H9 (cell line): ENCODE results near the gene ZNF79. TPM values are rescaled to one million over a fixed set of nuclear protein-coding genes. Genes with fewer than 3 reads are reported as not detected.

Experiments used
- DNase-seq: peaks from one replicate; pipeline ENCODE4 v3.0.0-alpha.2; 2017
- H2AFZ ChIP-seq: one replicate; pipeline ENCODE4 v1.6.1; 2013; ENCODE audit warnings: mild to moderate bottlenecking, low read length, control low read depth, moderate library complexity
- H2AK5ac ChIP-seq: 2 replicates; pipeline ENCODE4 v1.6.1; 2013; ENCODE audit warnings: low read length, control low read depth, mixed read lengths; ENCODE audit not compliant: insufficient read length
- H2BK120ac ChIP-seq: one replicate; pipeline ENCODE4 v1.6.1; 2013; ENCODE audit warnings: low read depth, mild to moderate bottlenecking, low read length, control low read depth, inconsistent platforms; ENCODE audit not compliant: poor library complexity, severe bottlenecking
- H2BK12ac ChIP-seq: 2 replicates; pipeline ENCODE4 v1.6.1; 2013; ENCODE audit warnings: low read length, control low read depth, mixed read lengths, low read depth; ENCODE audit not compliant: insufficient read length
- H2BK15ac ChIP-seq: 2 replicates; pipeline ENCODE4 v1.6.1; 2013; ENCODE audit warnings: low read depth, low read length, control low read depth
- H2BK20ac ChIP-seq: one replicate; pipeline ENCODE4 v1.6.1; 2013; ENCODE audit warnings: low read depth, mild to moderate bottlenecking, low read length, control low read depth, inconsistent platforms; ENCODE audit not compliant: poor library complexity, severe bottlenecking
- H2BK5ac ChIP-seq: 2 replicates; pipeline ENCODE4 v1.6.1; 2013; ENCODE audit warnings: low read length, control low read depth, mixed read lengths; ENCODE audit not compliant: insufficient read length
- H3K14ac ChIP-seq: 2 replicates; pipeline ENCODE4 v1.6.1; 2013; ENCODE audit warnings: low read length, control low read depth; ENCODE audit not compliant: insufficient read depth
- H3K18ac ChIP-seq: 2 replicates; pipeline ENCODE4 v1.6.1; 2013; ENCODE audit warnings: low read depth, mild to moderate bottlenecking, mixed read lengths, low read length, control low read depth; ENCODE audit not compliant: insufficient read length
- H3K23ac ChIP-seq: 2 replicates; pipeline ENCODE4 v1.6.1; 2013; ENCODE audit warnings: low read length, control low read depth, mixed read lengths, low read depth; ENCODE audit not compliant: insufficient read length
- H3K23me2 ChIP-seq: 2 replicates; pipeline ENCODE4 v1.6.1; 2013; ENCODE audit warnings: low read depth, mild to moderate bottlenecking, mixed read lengths, low read length, control low read depth; ENCODE audit not compliant: insufficient read length, poor library complexity, severe bottlenecking
- H3K27ac ChIP-seq: 2 replicates; pipeline ENCODE4 v1.5.1; 2013; ENCODE audit warnings: low read length, control low read depth, mixed read lengths, low read depth; ENCODE audit not compliant: insufficient read length
- H3K27me3 ChIP-seq: 2 replicates; pipeline ENCODE4 v1.6.1; 2013; ENCODE audit warnings: low read length, control low read depth, inconsistent platforms; ENCODE audit not compliant: insufficient read depth
- H3K4ac ChIP-seq: 2 replicates; pipeline ENCODE4 v1.6.1; 2013; ENCODE audit warnings: low read depth, mild to moderate bottlenecking, control low read depth, inconsistent platforms, low read length, moderate library complexity
- H3K4me1 ChIP-seq: 2 replicates; pipeline ENCODE4 v1.6.1; 2013; ENCODE audit warnings: low read length, control low read depth, inconsistent platforms; ENCODE audit not compliant: insufficient read depth
- H3K4me2 ChIP-seq: 2 replicates; pipeline ENCODE4 v1.6.1; 2013; ENCODE audit warnings: low read length, control low read depth, mixed read lengths; ENCODE audit not compliant: insufficient read length, insufficient read depth
- H3K56ac ChIP-seq: 2 replicates; pipeline ENCODE4 v1.6.1; 2013; ENCODE audit warnings: low read depth, mild to moderate bottlenecking, mixed read lengths, low read length, control low read depth; ENCODE audit not compliant: insufficient read length
- H3K79me1 ChIP-seq: 2 replicates; pipeline ENCODE4 v1.6.1; 2013; ENCODE audit warnings: low read depth, mild to moderate bottlenecking, moderate library complexity, low read length, control low read depth, inconsistent platforms; ENCODE audit not compliant: insufficient read depth, poor library complexity, severe bottlenecking
- H3K79me2 ChIP-seq: 2 replicates; pipeline ENCODE4 v1.6.1; 2013; ENCODE audit warnings: low read length, control low read depth, inconsistent platforms; ENCODE audit not compliant: insufficient read depth
- H3K9ac ChIP-seq: 2 replicates; pipeline ENCODE4 v1.6.1; 2013; ENCODE audit warnings: low read length, control low read depth, mixed read lengths; ENCODE audit not compliant: insufficient read length; ENCODE audit errors: extremely low read depth
- H3K9me3 ChIP-seq: one replicate; pipeline ENCODE4 v1.6.1; 2013; ENCODE audit warnings: low read depth, low read length, inconsistent platforms; ENCODE audit not compliant: control insufficient read depth
- H3T11ph ChIP-seq: one replicate; pipeline ENCODE4 v1.6.1; 2013; ENCODE audit warnings: mild to moderate bottlenecking, low read length, control low read depth, inconsistent platforms
- H4K20me1 ChIP-seq: one replicate; pipeline ENCODE4 v1.6.1; 2013; ENCODE audit not compliant: control insufficient read depth, insufficient read length, insufficient read depth
- H4K5ac ChIP-seq: 2 replicates; pipeline ENCODE4 v1.6.1; 2013; ENCODE audit warnings: low read depth, mild to moderate bottlenecking, mixed read lengths, low read length, control low read depth; ENCODE audit not compliant: insufficient read length
- H4K8ac ChIP-seq: replicated peaks from 2 replicates; pipeline ENCODE4 v1.6.1; 2013; ENCODE audit warnings: low read length, control low read depth, mixed read lengths, low read depth; ENCODE audit not compliant: insufficient read length
- H4K91ac ChIP-seq: 2 replicates; pipeline ENCODE4 v1.6.1; 2013; ENCODE audit warnings: low read depth, mild to moderate bottlenecking, moderate library complexity, mixed read lengths, low read length, control low read depth; ENCODE audit not compliant: insufficient read length
- H3K27ac Mint-ChIP-seq, 3 experiments: 2 replicates in 2 of 3; 3 replicates in 1 of 3; pipeline ENCODE4 v1.8.0; 2020 to 2021; ENCODE audit warnings: mixed read lengths in 3 of 3, mild to moderate bottlenecking in 1 of 3, moderate library complexity in 1 of 3
- H3K27me3 Mint-ChIP-seq: 2 replicates; pipeline ENCODE4 v1.8.0; 2021; ENCODE audit warnings: low read depth, mild to moderate bottlenecking, moderate library complexity, mixed read lengths
- H3K36me3 Mint-ChIP-seq, 3 experiments: 2 replicates in 2 of 3; 3 replicates in 1 of 3; pipeline ENCODE4 v1.8.0; 2020 to 2021; ENCODE audit warnings: low read depth in 3 of 3, mixed read lengths in 3 of 3; ENCODE audit not compliant: insufficient read depth in 1 of 3
- H3K4me1 Mint-ChIP-seq, 2 experiments: 2 replicates each; pipeline ENCODE4 v1.8.0; 2020; ENCODE audit warnings: mixed read lengths in 2 of 2
- H3K4me3 Mint-ChIP-seq, 2 experiments: 2 replicates in 1 of 2; 3 replicates in 1 of 2; pipeline ENCODE4 v1.8.0; 2020 to 2021; ENCODE audit warnings: mild to moderate bottlenecking in 2 of 2, mixed read lengths in 2 of 2, moderate library complexity in 1 of 2
- H3K9me3 Mint-ChIP-seq, 2 experiments: 2 replicates in 1 of 2; 3 replicates in 1 of 2; pipeline ENCODE4 v1.8.0; 2020; ENCODE audit warnings: mild to moderate bottlenecking in 2 of 2, mixed read lengths in 2 of 2, moderate library complexity in 1 of 2
- CTCF ChIP-seq: fragments of 200-600 bp; sonication (generic); conservative IDR thresholded peaks from 3 replicates; pipeline ENCODE4 v1.8.0; 2021; ENCODE audit warnings: antibody characterized with exemption, mild to moderate bottlenecking
- WGBS: extraction: QIAGEN DNeasy Blood & Tissue Kit; methylation state at CpG from one replicate; pipeline ENCODE4 v1.1.7; 2013; ENCODE audit warnings: missing lambda C conversion rate, low lambda C conversion rate, mixed read lengths; ENCODE audit not compliant: insufficient read length; ENCODE audit errors: extremely low coverage; 5-methylcytosine and 5-hydroxymethylcytosine counted together
- total RNA-seq: library from RNA; stranded (reverse); gene quantifications from 2 replicates; pipeline ENCODE4 v1.2.1, GENCODE V29; 2021

Gene ZNF79
- total RNA-seq, 1 experiment from 2014 or later = 11.5 TPM

DNA sequence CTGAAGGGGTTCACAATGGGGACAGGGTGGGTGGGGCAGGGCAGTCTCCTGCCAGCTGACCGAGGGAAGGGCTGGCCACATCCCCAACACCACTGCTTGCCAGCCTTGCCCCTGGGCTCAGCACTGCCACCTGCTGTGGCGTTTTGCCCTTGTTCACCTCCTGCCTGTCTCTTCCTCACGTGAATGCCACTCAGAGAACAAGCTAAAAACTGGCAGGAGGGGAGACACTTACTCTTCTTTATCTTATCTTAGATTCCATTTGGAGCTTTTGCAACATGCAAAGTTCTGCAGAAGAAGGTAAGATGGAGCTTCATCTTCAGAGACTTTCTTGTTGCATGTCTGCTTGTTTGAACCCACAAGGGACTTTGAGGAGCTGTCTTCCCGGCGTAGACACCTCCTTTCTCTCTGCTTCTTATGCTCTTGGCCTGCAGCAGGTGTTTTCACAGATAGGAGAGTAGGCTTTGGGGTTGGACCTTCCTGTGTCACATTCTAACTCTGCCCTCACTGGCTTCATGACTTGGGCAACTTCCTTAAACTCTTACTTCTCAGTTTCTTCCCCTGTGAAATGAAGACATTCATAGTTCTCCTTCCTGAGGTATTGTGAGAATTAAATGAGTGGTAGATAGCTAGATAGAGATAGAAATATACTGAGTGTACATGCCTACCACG lies 31.3 kb downstream of the ZNF79 start:
- WGBS = no CpG with 5 or more reads among the region's 6 CpGs
- no peak overlapping the region for H3K4me3 Mint-ChIP-seq

More for the DNA sequence above, 31.3 kb downstream of the ZNF79 start:
- Histone ChIP-seq H3K4me2 (no peak overlapping the region), H3K79me2 (peaks cover 7% of the 10 kb centered on the region; the same call in 1 of the 2 replicates), H3K27ac (no peak overlapping the region), H3K18ac (no peak overlapping the region), H3T11ph (no peak overlapping the region), H3K23ac (no peak overlapping the region), H4K8ac (no peak overlapping the region), H4K20me1 (no peaks in the 10 kb centered on the region), H2BK5ac (no peak overlapping the region), H3K14ac (no peak overlapping the region), H4K91ac (no peak overlapping the region), H2BK120ac (no peak overlapping the region), H3K79me1 (peaks cover 2% of the 10 kb centered on the region), H2BK12ac (no peak overlapping the region), H3K4ac (no peak overlapping the region), H2AK5ac (no peak overlapping the region), H2BK15ac (no peak overlapping the region), H4K5ac (no peak overlapping the region), H3K27me3 (no peaks in the 10 kb centered on the region), H2AFZ (no peak overlapping the region), H3K23me2 (peaks cover 7% of the 10 kb centered on the region), H3K56ac (no peak overlapping the region), H3K4me1 (peaks cover 4% of the 10 kb centered on the region), H2BK20ac (no peak overlapping the region), H3K9me3 (no peaks in the 10 kb centered on the region), H3K9ac (no peak overlapping the region)
- peak; percentile 42; the same call in 2 of the 3 replicates for TF ChIP-seq CTCF
- Mint-ChIP-seq H3K4me1 (peaks cover 8 to 10% of the 10 kb centered on the region in 2 experiments), H3K36me3 (peaks cover 21 to 39% (median 32%) of the 10 kb centered on the region in 3 experiments; a peak in 6 of 7 replicates), H3K27ac (no peak overlapping the region; a peak in 1 of 7 replicates), H3K27me3 (peaks cover 2% of the 10 kb centered on the region), H3K9me3 (0 out of 5 replicates have a peak, but pooled peaks cover 0 to 1% of the 10 kb centered on the region in 2 experiments)
- DNase-seq = peak; percentile 38
